Kidney glomerular epithelial cell (primary cell): ENCODE data around the gene HCFC1R1.

ENCODE experiments used
- DNase-seq: peaks from one replicate; lab custom pipeline; 2025; lab: John Stamatoyannopoulos, UW

Gene HCFC1R1

GRCh38 chr16:2975161-2975795 lies 48.5 kb downstream of the HCFC1R1 start:
- DNase-seq = no peak

- DNase-seq = no peak
Measured at GRCh38 chr16:2974319-2975056, 49.3 kb downstream of the HCFC1R1 start.

- no peak for DNase-seq
Measured at GRCh38 chr16:2973605-2974318, 50.0 kb downstream of the HCFC1R1 start.

GRCh38 chr16:2973093-2973492 lies 50.6 kb downstream of the HCFC1R1 start:
- DNase-seq = no peak
